CD14-positive monocyte (primary cell): ENCODE results near the gene AGAP9. TPM values are rescaled to one million over a fixed set of nuclear protein-coding genes. Genes with fewer than 3 reads are reported as not detected.
"Not testable (repeated sequence)": the region's sequence is repeated elsewhere in the genome, so short reads cannot be mapped to it uniquely, and the experiment has no call there.

ENCODE experiments used
- DNase-seq, 3 donors: peaks; one replicate each; pipeline ENCODE4 v3.0.0-alpha.2; 2011 to 2022
- H2AFZ ChIP-seq: 2 replicates; pipeline ENCODE4 v1.6.0; 2012; ENCODE audit warnings: mild to moderate bottlenecking, low read depth, low read length, inconsistent platforms; ENCODE audit not compliant: insufficient read depth, poor library complexity, severe bottlenecking
- H3K27ac ChIP-seq, 2 donors: 1 replicate in 1 of 2; 2 replicates in 1 of 2; pipeline ENCODE4 v1.5.1; 2012 to 2013; ENCODE audit warnings: low read length in 2 of 2, control low read depth in 1 of 2, inconsistent platforms in 1 of 2, low read depth in 1 of 2, mild to moderate bottlenecking in 1 of 2
- H3K27me3 ChIP-seq, 2 donors: one replicate each; pipeline versions ENCODE4 v1.6.0 to v1.6.1; 2011 to 2013; ENCODE audit warnings: low read length in 2 of 2; ENCODE audit not compliant: control insufficient read depth in 2 of 2, insufficient read depth in 2 of 2
- H3K36me3 ChIP-seq, 2 donors: replicated peaks in 1 of 2; 1 replicate in 1 of 2; 2 replicates in 1 of 2; pipeline versions ENCODE4 v1.5.1 to v1.6.1; 2012 to 2013; ENCODE audit warnings: low read length in 2 of 2, control low read depth in 1 of 2, inconsistent platforms in 1 of 2, mild to moderate bottlenecking in 1 of 2; ENCODE audit not compliant: insufficient read depth in 2 of 2, control insufficient read depth in 1 of 2
- H3K4me1 ChIP-seq, 2 donors: 1 replicate in 1 of 2; 2 replicates in 1 of 2; pipeline versions ENCODE4 v1.5.1 to v1.6.1; 2012 to 2013; ENCODE audit warnings: low read length in 2 of 2, control low read depth in 1 of 2, inconsistent platforms in 1 of 2, mild to moderate bottlenecking in 1 of 2, moderate library complexity in 1 of 2; ENCODE audit not compliant: insufficient read depth in 2 of 2, control insufficient read depth in 1 of 2
- H3K4me2 ChIP-seq: replicated peaks from 2 replicates; pipeline ENCODE3; 2012; ENCODE audit warnings: low read length, moderate library complexity, mild to moderate bottlenecking; ENCODE audit not compliant: poor library complexity, severe bottlenecking; ENCODE audit errors: extremely low read depth
- H3K4me3 ChIP-seq, 3 experiments: fragments of 200-600 bp in 1 of 3; sonication (generic) in 1 of 3; replicated peaks in 1 of 3; 1 replicate in 2 of 3; 2 replicates in 1 of 3; pipeline ENCODE4 v1.5.1; 2011 to 2013; ENCODE audit warnings: low read length in 3 of 3, mild to moderate bottlenecking in 3 of 3, control low read depth in 2 of 3, low read depth in 2 of 3, inconsistent platforms in 1 of 3, moderate library complexity in 1 of 3
- H3K79me2 ChIP-seq: 2 replicates; pipeline ENCODE4 v1.6.0; 2012; ENCODE audit warnings: mild to moderate bottlenecking, control low read depth, inconsistent platforms, low read length, moderate library complexity; ENCODE audit not compliant: insufficient read depth
- H3K9ac ChIP-seq: 2 replicates; pipeline ENCODE4 v1.6.0; 2017; ENCODE audit warnings: low read length, mild to moderate bottlenecking; ENCODE audit not compliant: insufficient read depth, poor library complexity, severe bottlenecking
- H3K9me3 ChIP-seq, 2 donors: replicated peaks in 1 of 2; 1 replicate in 1 of 2; 2 replicates in 1 of 2; pipeline versions ENCODE4 v1.5.1 to v1.6.1; 2012 to 2013; ENCODE audit warnings: low read length in 2 of 2, control low read depth in 1 of 2; ENCODE audit not compliant: control insufficient read depth in 1 of 2, insufficient read depth in 1 of 2
- H4K20me1 ChIP-seq: 2 replicates; pipeline ENCODE4 v1.6.0; 2012; ENCODE audit warnings: mild to moderate bottlenecking, low read length, control low read depth, moderate library complexity; ENCODE audit not compliant: insufficient read depth
- H3K27ac Mint-ChIP-seq, 7 donors: one replicate each; pipeline ENCODE4 v1.8.0; 2020; ENCODE audit warnings: mild to moderate bottlenecking in 7 of 7, mixed read lengths in 7 of 7, moderate library complexity in 6 of 7, inconsistent platforms in 2 of 7
- H3K27me3 Mint-ChIP-seq, 3 donors: one replicate each; pipeline ENCODE4 v1.8.0; 2021 to 2022; ENCODE audit warnings: low read depth in 3 of 3, mild to moderate bottlenecking in 3 of 3, mixed read lengths in 3 of 3, moderate library complexity in 3 of 3, inconsistent platforms in 1 of 3
- H3K36me3 Mint-ChIP-seq, 2 donors: one replicate each; pipeline ENCODE4 v1.8.0; 2020; ENCODE audit warnings: mixed read lengths in 2 of 2, inconsistent platforms in 1 of 2, mild to moderate bottlenecking in 1 of 2
- H3K4me1 Mint-ChIP-seq: one replicate; pipeline ENCODE4 v1.8.0; 2020; ENCODE audit warnings: mild to moderate bottlenecking, mixed read lengths
- H3K4me3 Mint-ChIP-seq, 2 donors: one replicate each; pipeline ENCODE4 v1.8.0; 2020; ENCODE audit warnings: mild to moderate bottlenecking in 2 of 2, mixed read lengths in 2 of 2, moderate library complexity in 1 of 2
- H3K9me3 Mint-ChIP-seq, 7 donors: one replicate each; pipeline ENCODE4 v1.8.0; 2020 to 2022; ENCODE audit warnings: mixed read lengths in 7 of 7, mild to moderate bottlenecking in 6 of 7, moderate library complexity in 6 of 7, inconsistent platforms in 2 of 7
- WGBS: methylation state at CpG from one replicate; pipeline ENCODE4 v1.1.5; 2013; ENCODE audit warnings: missing lambda C conversion rate; ENCODE audit not compliant: insufficient coverage; 5-methylcytosine and 5-hydroxymethylcytosine counted together
- intact Hi-C, 2 donors: fragments of 100-400 bp; cut with micrococcal nuclease; formaldehyde crosslinking; loops; one replicate each; pipeline versions ENCODE4 v1.15.0 to v1.15.1; 2023
- polyA plus RNA-seq, 3 donors: library from polyadenylated mRNA; depleted of rRNA in 1 of 3; unstranded in 2 of 3; stranded (reverse) in 1 of 3; fragments of 300-500 nt in 2 of 3; fragments of >200 nt in 1 of 3; fragmentation: Illumina TruSeq in 2 of 3; gene quantifications; 1 replicate in 2 of 3; 2 replicates in 1 of 3; pipeline ENCODE4 v1.2.3, GENCODE V29; 2012 to 2021

The AGAP9 gene
- polyA plus RNA-seq, 3 donors, result 0.24 to 11.2 TPM; not detected in 1

DNA sequence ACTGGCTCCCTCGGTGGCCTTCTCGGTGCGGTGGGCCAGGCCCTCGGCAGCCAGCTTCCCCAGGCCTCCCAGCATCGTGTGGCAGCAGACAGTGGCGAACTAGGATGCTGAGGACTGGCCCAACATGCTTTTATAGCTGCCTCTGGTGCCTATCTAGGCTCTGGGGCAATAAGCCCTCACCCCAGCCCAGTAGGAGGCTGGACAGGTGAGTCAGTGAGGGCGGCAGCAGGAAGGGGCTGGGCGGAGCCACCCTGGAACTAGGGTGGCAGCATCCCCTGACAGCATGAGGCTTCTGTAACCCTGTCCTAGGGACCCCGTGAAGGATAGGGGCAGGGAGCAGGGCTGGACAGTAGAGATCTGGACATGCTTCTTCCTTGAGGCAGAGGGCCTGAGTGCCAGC is 31.8 kb downstream of the AGAP9 start, which contains the start of gene FAM25G:
Gene FAM25G (minus strand): TSS at position 101 of the 400 bp plus-strand sequence. CDS start 26 bp downstream, at position 75.
- no CpG with 5 or more reads among the region's 9 CpGs for WGBS
- H3K9me3 ChIP-seq, DNase-seq: not testable (repeated sequence)

DNA sequence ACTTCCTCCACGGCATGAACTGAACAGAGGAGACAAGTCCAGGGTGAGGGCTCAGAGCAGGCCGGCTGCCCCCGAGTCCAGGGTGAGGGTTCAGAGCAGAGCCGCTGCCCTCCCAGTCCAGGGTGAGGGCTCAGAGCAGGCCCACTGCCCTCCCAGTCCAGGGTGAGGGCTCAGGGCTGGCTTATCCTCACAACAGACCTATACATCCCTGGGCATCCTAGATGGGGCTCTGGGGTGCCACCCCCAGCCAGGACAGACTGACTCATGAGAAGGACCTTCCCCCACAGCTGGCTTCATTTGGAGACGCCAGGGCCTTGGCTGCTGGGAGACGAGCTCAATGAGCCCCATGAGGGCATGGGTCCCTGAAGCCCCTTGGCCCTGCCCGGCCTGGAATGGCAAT is 33.8 kb downstream of the AGAP9 start:
- H3K4me1 Mint-ChIP-seq, H3K4me1 ChIP-seq, H3K9me3 Mint-ChIP-seq, H3K36me3 Mint-ChIP-seq, H3K9me3 ChIP-seq, H3K4me2 ChIP-seq, H3K27me3 ChIP-seq, H3K27ac Mint-ChIP-seq, H4K20me1 ChIP-seq, H2AFZ ChIP-seq, intact Hi-C loops, H3K9ac ChIP-seq, H3K79me2 ChIP-seq, H3K4me3 Mint-ChIP-seq, H3K4me3 ChIP-seq, DNase-seq, H3K27me3 Mint-ChIP-seq, H3K27ac ChIP-seq, H3K36me3 ChIP-seq: not testable (repeated sequence)
- no CpG with 5 or more reads among the region's 7 CpGs for WGBS

More for the DNA sequence above, 31.8 kb downstream of the AGAP9 start, which contains the start of gene FAM25G:
- H3K9ac ChIP-seq, H3K4me3 ChIP-seq, H3K36me3 ChIP-seq, H3K79me2 ChIP-seq, H3K4me1 ChIP-seq, H3K4me1 Mint-ChIP-seq, H2AFZ ChIP-seq, H3K27ac ChIP-seq, H4K20me1 ChIP-seq, H3K9me3 Mint-ChIP-seq, H3K4me3 Mint-ChIP-seq, H3K27me3 Mint-ChIP-seq, intact Hi-C loops, H3K4me2 ChIP-seq, H3K27ac Mint-ChIP-seq, H3K36me3 Mint-ChIP-seq, H3K27me3 ChIP-seq: not testable (repeated sequence)

DNA sequence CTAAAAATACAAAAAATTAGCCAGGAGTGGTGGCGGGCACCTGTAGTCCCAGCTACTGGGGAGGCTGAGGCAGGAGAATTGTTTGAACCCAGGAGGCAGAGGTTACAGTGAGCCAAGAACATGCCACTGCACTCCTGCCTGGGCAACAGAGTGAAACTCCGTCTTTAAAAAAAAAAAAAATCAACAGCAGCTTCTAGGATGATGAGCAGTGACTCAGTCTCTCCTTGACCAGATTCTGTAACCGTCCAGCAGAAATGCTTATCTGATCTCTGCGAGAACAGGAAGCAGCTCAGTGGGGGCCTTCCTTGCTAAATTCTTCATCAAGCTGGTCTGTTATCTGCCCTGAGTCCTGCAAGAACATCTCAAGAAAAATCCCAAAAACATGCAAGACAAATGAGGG is 37.5 kb downstream of the AGAP9 start:
- DNase-seq, H3K4me2 ChIP-seq, H3K4me1 ChIP-seq, H4K20me1 ChIP-seq, H3K4me3 Mint-ChIP-seq, H3K9ac ChIP-seq, H3K27me3 ChIP-seq, H3K4me3 ChIP-seq, H2AFZ ChIP-seq, H3K4me1 Mint-ChIP-seq, H3K36me3 ChIP-seq, H3K79me2 ChIP-seq, H3K9me3 ChIP-seq, H3K27ac ChIP-seq, H3K36me3 Mint-ChIP-seq, H3K9me3 Mint-ChIP-seq, intact Hi-C loops, H3K27me3 Mint-ChIP-seq, H3K27ac Mint-ChIP-seq: not testable (repeated sequence)
- no CpG with 5 or more reads among the region's 4 CpGs for WGBS

DNA sequence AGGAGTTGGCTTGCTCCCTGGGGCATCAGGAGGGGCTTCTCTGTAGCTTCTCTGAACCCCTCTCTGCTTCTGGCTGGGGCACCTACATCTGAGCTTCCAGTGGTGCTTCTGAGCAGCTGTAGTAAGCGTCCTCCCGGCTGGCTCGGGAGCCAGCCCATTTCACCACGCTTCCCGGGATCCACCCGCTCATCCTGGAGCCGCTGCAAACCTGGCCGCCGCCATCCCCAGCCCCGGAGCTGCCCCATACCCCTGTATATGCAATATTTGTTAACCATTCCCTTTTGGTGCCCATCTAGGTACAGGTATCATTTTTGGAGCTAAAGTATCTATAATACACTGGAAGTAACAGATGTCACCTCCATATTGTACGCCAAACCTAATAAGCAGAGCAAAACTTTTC is 38.7 kb downstream of the AGAP9 start:
- intact Hi-C loops, H3K9ac ChIP-seq, H2AFZ ChIP-seq, H3K36me3 ChIP-seq, H3K79me2 ChIP-seq, H3K4me2 ChIP-seq, H3K4me1 ChIP-seq, H3K4me1 Mint-ChIP-seq, H3K9me3 Mint-ChIP-seq, H3K27ac Mint-ChIP-seq, DNase-seq, H3K4me3 ChIP-seq, H4K20me1 ChIP-seq, H3K27me3 ChIP-seq, H3K4me3 Mint-ChIP-seq, H3K36me3 Mint-ChIP-seq, H3K27ac ChIP-seq, H3K27me3 Mint-ChIP-seq, H3K9me3 ChIP-seq: not testable (repeated sequence)
- no CpG with 5 or more reads among the region's 11 CpGs for WGBS
